Measurements from ENCODE around the gene VN1R5.
"Not testable (repeated sequence)": the region's sequence is repeated elsewhere in the genome, so short reads cannot be mapped to it uniquely, and the experiment has no call there.

VN1R5 gene

DNA sequence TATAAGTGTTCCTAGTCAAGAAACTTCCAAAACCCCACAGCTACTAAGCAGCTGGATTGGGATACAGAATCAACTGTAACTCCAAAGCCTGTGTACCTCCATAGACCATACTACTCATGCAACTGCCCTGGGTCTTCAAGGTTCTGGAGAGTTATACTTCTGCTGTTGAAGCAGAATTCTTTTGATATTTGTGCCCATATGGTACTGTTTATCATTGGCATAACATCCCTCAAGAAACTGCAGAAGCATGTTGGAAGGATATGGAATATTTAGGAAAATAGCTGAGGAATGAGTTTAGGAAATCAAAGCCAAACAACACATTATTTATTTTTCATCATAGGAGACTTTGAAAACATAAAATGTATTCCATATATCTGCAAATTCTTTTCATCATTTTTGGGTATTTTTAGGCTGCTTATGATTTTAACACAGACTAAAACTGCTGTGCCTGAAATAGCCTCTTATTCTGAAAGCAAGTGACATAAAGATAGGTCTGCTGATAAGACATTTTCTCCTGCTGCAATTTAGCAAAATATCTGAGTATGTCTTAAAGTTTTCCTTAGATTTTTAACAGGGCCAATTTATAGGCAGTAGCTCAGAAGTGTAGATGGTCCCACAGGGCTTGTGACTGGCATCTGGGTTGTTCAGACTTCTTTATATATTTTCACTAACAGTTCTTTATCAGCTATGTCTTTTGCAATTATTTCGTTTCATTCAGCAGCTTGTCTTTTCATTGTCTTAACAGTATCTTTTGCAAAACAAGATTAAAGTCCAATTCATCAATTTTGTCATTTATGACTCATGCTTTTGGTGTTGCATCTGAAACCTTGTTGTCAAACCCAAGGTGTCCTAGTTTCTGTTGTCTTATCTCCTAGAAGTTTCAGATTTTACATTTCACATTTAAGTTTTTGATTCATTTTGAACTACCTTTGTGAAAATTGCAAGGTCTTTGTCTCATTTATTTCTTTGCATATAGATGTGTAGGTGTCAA lies 43.0 kb upstream of the VN1R5 start:
- in situ Hi-C loops (cut with MboI; ENCODE audit: low sequenced_read_pairs, unreplicated experiment): no loop called here
- no peak for DNase-seq (ENCODE audit: low spot score)
- TF ChIP-seq, protein P1, sequence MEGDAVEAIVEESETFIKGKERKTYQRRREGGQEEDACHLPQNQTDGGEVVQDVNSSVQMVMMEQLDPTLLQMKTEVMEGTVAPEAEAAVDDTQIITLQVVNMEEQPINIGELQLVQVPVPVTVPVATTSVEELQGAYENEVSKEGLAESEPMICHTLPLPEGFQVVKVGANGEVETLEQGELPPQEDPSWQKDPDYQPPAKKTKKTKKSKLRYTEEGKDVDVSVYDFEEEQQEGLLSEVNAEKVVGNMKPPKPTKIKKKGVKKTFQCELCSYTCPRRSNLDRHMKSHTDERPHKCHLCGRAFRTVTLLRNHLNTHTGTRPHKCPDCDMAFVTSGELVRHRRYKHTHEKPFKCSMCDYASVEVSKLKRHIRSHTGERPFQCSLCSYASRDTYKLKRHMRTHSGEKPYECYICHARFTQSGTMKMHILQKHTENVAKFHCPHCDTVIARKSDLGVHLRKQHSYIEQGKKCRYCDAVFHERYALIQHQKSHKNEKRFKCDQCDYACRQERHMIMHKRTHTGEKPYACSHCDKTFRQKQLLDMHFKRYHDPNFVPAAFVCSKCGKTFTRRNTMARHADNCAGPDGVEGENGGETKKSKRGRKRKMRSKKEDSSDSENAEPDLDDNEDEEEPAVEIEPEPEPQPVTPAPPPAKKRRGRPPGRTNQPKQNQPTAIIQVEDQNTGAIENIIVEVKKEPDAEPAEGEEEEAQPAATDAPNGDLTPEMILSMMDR (IDR thresholded peaks at IDR 0.05; ENCODE audit: borderline replicate concordance, control extremely low read depth, extremely low read depth, insufficient read depth, missing control alignments): no peak

DNA sequence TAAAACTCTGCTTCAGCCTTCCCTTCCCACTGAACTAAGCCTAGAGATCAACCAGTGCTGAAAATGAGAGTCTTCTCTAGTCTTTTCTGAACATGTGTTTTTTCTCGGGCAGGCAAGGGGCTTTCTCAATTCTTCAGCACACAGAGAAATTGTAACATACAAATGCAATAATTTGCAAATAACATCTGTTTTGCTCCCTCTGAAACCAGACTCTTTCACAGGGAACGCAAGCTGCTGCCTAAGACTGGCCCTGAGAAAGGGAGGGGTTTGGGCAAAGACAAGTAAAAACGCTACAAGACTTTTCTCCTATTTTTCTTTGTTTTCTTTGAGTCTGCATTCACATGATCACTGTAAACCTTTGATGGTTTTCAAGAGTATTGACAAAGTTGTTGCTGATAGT lies 39.6 kb upstream of the VN1R5 start:
- TF ChIP-seq, protein P1 (IDR thresholded peaks at IDR 0.05; ENCODE audit: borderline replicate concordance, control extremely low read depth, extremely low read depth, insufficient read depth, missing control alignments): no peak
- in situ Hi-C loops (cut with MboI; ENCODE audit: low sequenced_read_pairs, unreplicated experiment): no loop called here
- no peak for DNase-seq (ENCODE audit: low spot score)

DNA sequence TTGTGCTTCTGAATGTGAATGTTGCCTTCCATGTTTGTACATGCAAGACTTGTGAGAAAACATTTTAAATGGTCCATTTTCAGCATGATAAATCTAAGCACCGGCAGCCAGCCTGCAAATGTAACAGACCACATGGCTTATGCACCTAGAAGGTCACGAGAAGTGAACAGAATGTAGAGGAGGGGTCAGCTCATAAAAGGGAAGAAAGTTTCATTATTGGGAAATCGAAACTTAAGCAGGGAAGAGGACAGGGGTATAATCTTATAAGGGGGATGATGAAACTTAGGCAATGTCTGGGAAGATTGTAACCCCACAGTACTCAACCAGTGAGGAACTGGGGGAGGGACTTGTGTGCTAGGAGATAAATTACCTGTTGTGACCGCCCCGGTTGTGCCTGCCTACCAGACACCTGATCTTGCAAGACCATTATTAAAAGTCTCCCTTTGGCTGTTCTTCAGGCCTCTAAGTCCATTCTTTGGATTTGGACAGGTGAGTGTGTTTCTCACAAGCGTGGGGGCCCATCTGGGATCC lies 37.7 kb upstream of the VN1R5 start:
- in situ Hi-C loops (cut with MboI; ENCODE audit: low sequenced_read_pairs, unreplicated experiment): no loop called here
- no peak for DNase-seq (ENCODE audit: low spot score)

DNA sequence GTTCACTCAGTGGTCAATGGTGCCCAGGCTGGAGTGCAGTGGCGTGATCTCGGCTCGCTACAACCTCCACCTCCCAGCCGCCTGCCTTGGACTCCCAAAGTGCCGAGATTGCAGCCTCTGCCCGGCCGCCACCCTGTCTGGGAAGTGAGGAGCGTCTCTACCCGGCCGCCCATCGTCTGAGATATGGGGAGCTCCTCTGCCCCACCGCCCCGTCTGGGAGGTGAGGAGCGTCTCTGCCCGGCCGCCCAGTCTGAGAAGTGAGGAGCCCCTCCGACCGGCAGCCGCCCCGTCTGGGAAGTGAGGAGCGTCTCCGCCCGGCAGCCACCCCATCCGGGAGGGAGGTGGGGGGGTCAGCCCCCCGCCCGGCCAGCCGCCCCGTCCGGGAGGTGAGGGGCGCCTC lies 35.6 kb upstream of the VN1R5 start:
- DNase-seq (ENCODE audit: low spot score); in situ Hi-C loops (cut with MboI; ENCODE audit: low sequenced_read_pairs, unreplicated experiment): not testable (repeated sequence)

More for the DNA sequence above, 37.7 kb upstream of the VN1R5 start:
- TF ChIP-seq, protein P1 (IDR thresholded peaks at IDR 0.05; ENCODE audit: borderline replicate concordance, control extremely low read depth, extremely low read depth, insufficient read depth, missing control alignments): no peak

DNA sequence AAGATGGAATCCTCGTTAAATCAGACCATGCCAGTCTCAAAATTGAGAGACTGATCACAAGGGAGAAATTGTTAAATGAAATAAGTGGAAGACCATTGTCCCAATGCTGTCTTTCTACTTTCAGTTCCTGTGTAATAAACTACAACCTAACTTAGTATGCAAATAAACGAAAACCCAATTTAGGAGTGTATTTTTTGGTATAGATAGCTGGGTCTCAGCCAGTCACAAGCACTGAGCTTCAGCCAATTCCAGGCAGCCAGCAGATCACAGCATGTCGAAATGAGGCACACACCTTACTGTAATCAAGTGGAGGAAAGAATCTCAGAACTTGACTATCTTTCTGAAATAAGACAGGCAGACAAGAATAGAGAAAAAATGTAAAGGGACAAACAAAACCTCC lies 33.0 kb upstream of the VN1R5 start:
- no peak for DNase-seq (ENCODE audit: low spot score)
- TF ChIP-seq, protein P1 (IDR thresholded peaks at IDR 0.05; ENCODE audit: borderline replicate concordance, control extremely low read depth, extremely low read depth, insufficient read depth, missing control alignments): no peak
- in situ Hi-C loops (cut with MboI; ENCODE audit: low sequenced_read_pairs, unreplicated experiment): no loop called here

DNA sequence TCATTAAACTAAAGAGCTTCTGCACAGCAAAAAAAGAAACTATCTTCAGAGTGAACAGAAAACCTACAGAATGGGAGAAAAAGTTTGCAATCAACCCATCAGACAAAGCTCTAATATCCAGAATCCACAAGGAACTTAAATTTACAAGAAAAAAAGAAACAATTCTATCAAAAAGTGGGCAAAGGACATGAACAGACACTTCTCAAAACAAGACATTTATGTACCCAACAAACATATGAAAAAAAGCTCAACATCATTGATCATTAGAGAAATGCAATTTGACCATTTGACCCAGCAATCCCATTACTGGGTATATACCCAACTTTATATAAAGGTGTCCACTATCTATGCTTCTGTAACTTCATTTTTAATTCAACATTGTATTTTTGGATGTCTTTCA lies 31.1 kb upstream of the VN1R5 start:
- in situ Hi-C loops (cut with MboI; ENCODE audit: low sequenced_read_pairs, unreplicated experiment): no loop called here
- TF ChIP-seq, protein P1 (IDR thresholded peaks at IDR 0.05; ENCODE audit: borderline replicate concordance, control extremely low read depth, extremely low read depth, insufficient read depth, missing control alignments): no peak
- no peak for DNase-seq (ENCODE audit: low spot score)

DNA sequence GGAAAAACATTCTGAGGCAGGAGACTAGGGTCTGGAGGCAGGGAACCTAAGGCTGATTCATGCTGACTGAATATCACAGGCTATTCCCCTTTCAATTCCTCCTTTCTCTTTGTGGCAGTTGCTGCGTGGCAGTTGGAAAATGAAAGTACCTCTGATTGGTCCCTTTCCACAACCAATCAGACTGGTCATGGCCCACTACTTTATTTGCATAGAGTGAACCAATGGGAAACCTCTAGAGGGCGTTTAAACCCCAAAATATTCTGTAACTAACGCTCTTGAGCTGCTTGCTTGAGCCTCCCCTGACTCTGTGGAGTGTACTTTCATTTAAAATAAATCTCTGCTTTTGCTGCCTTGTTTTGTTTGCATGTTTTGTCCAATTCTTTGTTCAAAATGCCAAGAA lies 27.7 kb upstream of the VN1R5 start:
- TF ChIP-seq, protein P1 (IDR thresholded peaks at IDR 0.05; ENCODE audit: borderline replicate concordance, control extremely low read depth, extremely low read depth, insufficient read depth, missing control alignments): no peak
- DNase-seq (ENCODE audit: low spot score): no peak
- in situ Hi-C loops (cut with MboI; ENCODE audit: low sequenced_read_pairs, unreplicated experiment): no loop called here
